Tibial artery (tissue), 4 donors: Measurements from ENCODE around the gene COPS6.

ENCODE experiments used
- DNase-seq, 2 donors: peaks; one replicate each; pipeline ENCODE4 v3.0.0-alpha.2; 2019
- H3K27ac ChIP-seq, 2 donors: fragments of 200-600 bp; sonication (generic) in 1 of 2; 1 replicate in 1 of 2; 2 replicates in 1 of 2; pipeline ENCODE4 v1.5.1; 2018 to 2019; ENCODE audit warnings: mild to moderate bottlenecking in 1 of 2
- H3K27me3 ChIP-seq, 2 donors: fragments of 200-600 bp; sonication (generic) in 1 of 2; one replicate each; pipeline versions ENCODE4 v1.5.1 to v1.6.0; 2016 to 2019
- H3K36me3 ChIP-seq, 3 donors: fragments of 200-600 bp; sonication (generic) in 2 of 3; one replicate each; pipeline ENCODE4 v1.5.1; 2016 to 2019; ENCODE audit warnings: mild to moderate bottlenecking in 2 of 3
- H3K4me1 ChIP-seq, 4 donors: fragments of 200-600 bp; sonication (generic) in 2 of 4; 1 replicate in 3 of 4; 2 replicates in 1 of 4; pipeline ENCODE4 v1.5.1; 2016 to 2019
- H3K4me3 ChIP-seq, 2 donors: fragments of 200-600 bp; sonication (generic) in 1 of 2; 1 replicate in 1 of 2; 2 replicates in 1 of 2; pipeline ENCODE4 v1.5.1; 2018 to 2019; ENCODE audit warnings: mild to moderate bottlenecking in 2 of 2
- H3K9me3 ChIP-seq, 3 donors: fragments of 200-600 bp; sonication (generic) in 1 of 3; one replicate each; pipeline ENCODE4 v1.5.1; 2016 to 2019
- CTCF ChIP-seq, 2 experiments: fragments of 200-600 bp in 1 of 2; fragments of 450-650 bp in 1 of 2; IDR thresholded peaks; one replicate each; pipeline ENCODE4 v1.5.1; 2017 to 2019; ENCODE audit warnings: antibody characterized with exemption in 2 of 2, mild to moderate bottlenecking in 1 of 2, moderate library complexity in 1 of 2
- intact Hi-C: fragments of 100-400 bp; cut with DNase I; formaldehyde crosslinking; loops from one replicate; pipeline ENCODE4 v1.15.0; 2023; ENCODE audit warnings: low total_unique reads

The COPS6 gene

GRCh38 chr7:100109521-100110163 lies 20.9 kb downstream of the COPS6 start:
- H3K9me3 ChIP-seq = no peaks in the 10 kb centered on the region
- no peak for TF ChIP-seq CTCF (IDR thresholded peaks at IDR 0.05)
- H3K4me1 ChIP-seq = no peaks in the 10 kb centered on the region
- H3K27me3 ChIP-seq = no peaks in the 10 kb centered on the region
- no peak for DNase-seq
- peaks cover 42 to 98% (median 79%) of the 10 kb centered on the region in 3 donors for H3K36me3 ChIP-seq
- no peak overlapping the region for H3K27ac ChIP-seq
- intact Hi-C loops = no loop called here
- no peak overlapping the region for H3K4me3 ChIP-seq

GRCh38 chr7:100111156-100111555 lies 22.4 kb downstream of the COPS6 start:
- intact Hi-C loops = no loop called here
- Histone ChIP-seq H3K9me3 (no peaks in the 10 kb centered on the region), H3K4me3 (no peak overlapping the region), H3K4me1 (no peaks in the 10 kb centered on the region), H3K36me3 (peaks cover 33 to 89% (median 64%) of the 10 kb centered on the region in 3 donors), H3K27me3 (no peaks in the 10 kb centered on the region), H3K27ac (no peak overlapping the region)
- no peak for DNase-seq
- no peak for TF ChIP-seq CTCF (IDR thresholded peaks at IDR 0.05)

GRCh38 chr7:100111914-100112313 lies 23.1 kb downstream of the COPS6 start:
- H3K4me3 ChIP-seq = no peak overlapping the region
- H3K36me3 ChIP-seq = peaks cover 27 to 81% (median 58%) of the 10 kb centered on the region in 3 donors
- no peaks in the 10 kb centered on the region for H3K4me1 ChIP-seq
- intact Hi-C loops = no loop called here
- no peaks in the 10 kb centered on the region for H3K27me3 ChIP-seq
- H3K9me3 ChIP-seq = no peaks in the 10 kb centered on the region
- no peak overlapping the region for H3K27ac ChIP-seq
- no peak for DNase-seq
- no peak for TF ChIP-seq CTCF (IDR thresholded peaks at IDR 0.05)

GRCh38 chr7:100115026-100115425 lies 26.3 kb downstream of the COPS6 start:
- no peak overlapping the region for H3K27ac ChIP-seq
- no peak for TF ChIP-seq CTCF (IDR thresholded peaks at IDR 0.05)
- no peaks in the 10 kb centered on the region for H3K9me3 ChIP-seq
- intact Hi-C loops = no loop called here
- H3K27me3 ChIP-seq = no peaks in the 10 kb centered on the region
- DNase-seq = no peak
- H3K4me3 ChIP-seq = no peak overlapping the region
- H3K4me1 ChIP-seq = peaks cover 0 to 13% (median 8%) of the 10 kb centered on the region in 4 donors
- H3K36me3 ChIP-seq = peaks cover 22 to 50% (median 39%) of the 10 kb centered on the region in 3 donors

GRCh38 chr7:100118388-100119071 lies 29.8 kb downstream of the COPS6 start:
- DNase-seq = no peak
- peaks cover 6 to 31% (median 6%) of the 10 kb centered on the region in 3 donors for H3K36me3 ChIP-seq
- H3K27me3 ChIP-seq = no peaks in the 10 kb centered on the region
- TF ChIP-seq CTCF (IDR thresholded peaks at IDR 0.05) = no peak
- peak overlapping the region; percentile 83 to 84 for H3K27ac ChIP-seq
- H3K9me3 ChIP-seq = no peaks in the 10 kb centered on the region
- intact Hi-C loops = no loop called here
- H3K4me1 ChIP-seq = peaks cover 0 to 27% (median 16%) of the 10 kb centered on the region in 4 donors
- H3K4me3 ChIP-seq = peak overlapping the region; percentile 67 to 72
